HCT116 (cell line): ENCODE measurements around the gene MYH7. TPM values are rescaled to one million over a fixed set of nuclear protein-coding genes. Genes with fewer than 3 reads are reported as not detected.

Source experiments
- ATAC-seq: fragments of 200-7000 bp; cut with Tn5 transposase; 2 replicates; pipeline ENCODE4 v1.9.1; 2020; ENCODE audit warnings: mild to moderate bottlenecking, moderate library complexity
- BruUV-seq: library from RNA; stranded (reverse); fragments of 400-500 nt; replicated peaks from 2 replicates; lab custom pipeline; 2021; lab: Mats Ljungman, UMichigan
- CTCF ChIA-PET: fragments of 300-600 bp; sonication (Branson Sonifier 250); formaldehyde crosslinking; loops from one replicate; lab custom pipeline; 2021; ENCODE audit warnings: antibody characterized with exemption; lab: Charles Lee
- POLR2A ChIA-PET: fragments of 300-600, 350-600 bp; sonication (Branson Sonifier 250); formaldehyde crosslinking; loops from one replicate; lab custom pipeline; 2021; ENCODE audit warnings: antibody characterized with exemption; lab: Charles Lee
- RAD21 ChIA-PET, 2 experiments: fragments of 300-600 bp; sonication (Branson Sonifier 250); formaldehyde crosslinking; loops; one replicate each; lab custom pipeline; 2023; ENCODE audit warnings: low total read pairs in 2 of 2; ENCODE audit not compliant: uncharacterized antibody in 2 of 2, unreplicated experiment in 2 of 2, low non-redundant PET in 1 of 2; lab: Charles Lee
- DNase-seq: peaks from one replicate; pipeline ENCODE4 v3.0.0-alpha.2; 2010; ENCODE audit warnings: low read depth, low spot score
- H2AFZ ChIP-seq: fragments of 200-600 bp; shearing (Covaris generic), sonication (generic); 2 replicates; pipeline ENCODE4 v1.6.1; 2017; ENCODE audit warnings: low read depth, mixed run types, mixed read lengths, antibody characterized with exemption, low read length; ENCODE audit not compliant: poor library complexity, severe bottlenecking
- H3K27ac ChIP-seq: 2 replicates; pipeline ENCODE4 v1.5.1; 2012; ENCODE audit warnings: low read depth, low read length
- H3K27me3 ChIP-seq: fragments of 200-600 bp; sonication (generic); 2 replicates; pipeline ENCODE4 v1.6.1; 2016; ENCODE audit warnings: mixed run types, low read length, mixed read lengths; ENCODE audit not compliant: insufficient read depth
- H3K36me3 ChIP-seq, 2 experiments: fragments of 200-500 bp in 1 of 2; fragments of 200-600 bp in 1 of 2; sonication (Bioruptor generic) in 1 of 2; sonication (generic) in 1 of 2; 2 replicates each; pipeline versions ENCODE4 v1.5.1 to v1.6.1; 2014 to 2016; ENCODE audit warnings: low read length in 2 of 2, inconsistent platforms in 1 of 2, mixed read lengths in 1 of 2, mixed run types in 1 of 2; ENCODE audit not compliant: insufficient read depth in 2 of 2, control insufficient read depth in 1 of 2
- H3K4me1 ChIP-seq, 2 experiments: fragments of 200-600 bp in 1 of 2; sonication (generic) in 1 of 2; 2 replicates each; pipeline versions ENCODE4 v1.5.1 to v1.6.1; 2012 to 2017; ENCODE audit warnings: low read length in 2 of 2, inconsistent platforms in 1 of 2, mild to moderate bottlenecking in 1 of 2, mixed read lengths in 1 of 2, mixed run types in 1 of 2, moderate library complexity in 1 of 2; ENCODE audit not compliant: insufficient read depth in 2 of 2, control insufficient read depth in 1 of 2
- H3K4me2 ChIP-seq: fragments of 200-600 bp; sonication (generic); 2 replicates; pipeline ENCODE4 v1.6.1; 2017; ENCODE audit warnings: mixed run types, low read length, mixed read lengths
- H3K4me3 ChIP-seq, 2 experiments: fragments of 200-600 bp in 1 of 2; sonication (generic) in 1 of 2; replicated peaks in 1 of 2; 2 replicates each; pipeline ENCODE4 v1.5.1; 2011 to 2016; ENCODE audit warnings: low read length in 2 of 2, control low read depth in 1 of 2, low read depth in 1 of 2, mild to moderate bottlenecking in 1 of 2, mixed read lengths in 1 of 2, mixed run types in 1 of 2
- H3K79me2 ChIP-seq: fragments of 200-600 bp; sonication (generic); 2 replicates; pipeline ENCODE4 v1.6.1; 2017; ENCODE audit warnings: mild to moderate bottlenecking, mixed run types, low read length, moderate library complexity, mixed read lengths; ENCODE audit not compliant: insufficient read depth
- H3K9ac ChIP-seq: fragments of 200-600 bp; sonication (generic); 2 replicates; pipeline ENCODE4 v1.6.1; 2016; ENCODE audit warnings: low read length, mixed read lengths
- H3K9me2 ChIP-seq: fragments of 200-600 bp; sonication (generic), shearing (Covaris generic); 2 replicates; pipeline ENCODE4 v1.6.1; 2017; ENCODE audit warnings: mixed run types, mild to moderate bottlenecking, moderate library complexity; ENCODE audit not compliant: insufficient read depth
- H3K9me3 ChIP-seq, 2 experiments: fragments of 200-500 bp in 1 of 2; fragments of 200-600 bp in 1 of 2; sonication (Bioruptor generic) in 1 of 2; sonication (generic) in 1 of 2; 2 replicates each; pipeline ENCODE4 v1.6.1; 2014 to 2017; ENCODE audit warnings: low read length in 2 of 2, mixed read lengths in 2 of 2, inconsistent platforms in 1 of 2, low read depth in 1 of 2, mild to moderate bottlenecking in 1 of 2, mixed run types in 1 of 2, moderate library complexity in 1 of 2; ENCODE audit not compliant: control insufficient read depth in 1 of 2, insufficient read depth in 1 of 2
- H4K20me1 ChIP-seq: fragments of 200-600 bp; sonication (generic), shearing (Covaris generic); 2 replicates; pipeline ENCODE4 v1.6.1; 2017; ENCODE audit warnings: mixed run types, mild to moderate bottlenecking, moderate library complexity; ENCODE audit not compliant: insufficient read depth
- ATF3 ChIP-seq: IDR thresholded peaks from 2 replicates; pipeline ENCODE4 v1.6.1; 2012
- EGR1 ChIP-seq: IDR thresholded peaks from 2 replicates; pipeline ENCODE4 v1.6.1; 2012; ENCODE audit warnings: low read depth
- ZBTB33 ChIP-seq: IDR thresholded peaks from 2 replicates; pipeline ENCODE4 v1.6.1; 2011; ENCODE audit warnings: mild to moderate bottlenecking, low read length, moderate library complexity; ENCODE audit not compliant: insufficient replicate concordance; ENCODE audit errors: extremely low read depth
- ZFX ChIP-seq: fragments of 450-650 bp; IDR thresholded peaks from 2 replicates; pipeline ENCODE4 v1.6.1; 2017
- ZNF274 ChIP-seq: fragments of 200-500 bp; sonication (Bioruptor generic); IDR thresholded peaks from 2 replicates; pipeline ENCODE4 v1.6.1; 2014; ENCODE audit warnings: mild to moderate bottlenecking, low read depth, low read length, inconsistent platforms
- intact Hi-C: fragments of 100-400 bp; cut with micrococcal nuclease; formaldehyde crosslinking; loops from 2 replicates; pipeline ENCODE4 v1.10.0; 2022
- total RNA-seq: library from RNA; stranded (reverse); gene quantifications from one replicate; pipeline ENCODE4 v1.2.1, GENCODE V29; 2021; ENCODE audit not compliant: unreplicated experiment

Gene MYH7
- total RNA-seq, 1 experiment from 2014 or later = not detected

- DNase-seq = no peak
- Histone ChIP-seq H3K27me3 (peaks cover 10% of the 10 kb centered on the region), H2AFZ (no peak overlapping the region), H3K4me1 (no peaks in the 10 kb centered on the region), H3K4me3 (no peak overlapping the region), H3K36me3 (no peaks in the 10 kb centered on the region), H3K9ac (no peak overlapping the region), H4K20me1 (no peaks in the 10 kb centered on the region), H3K9me3 (no peaks in the 10 kb centered on the region), H3K9me2 (no peaks in the 10 kb centered on the region), H3K4me2 (no peak overlapping the region), H3K79me2 (no peaks in the 10 kb centered on the region), H3K27ac (no peak overlapping the region)
- no TSS peak for BruUV-seq
- TF ChIP-seq ZBTB33 (no peak), ZNF274 (no peak), EGR1 (no peak), ZFX (no peak), ATF3 (no peak)
- intact Hi-C loops = no loop called here
- ChIA-PET RAD21 (no interaction called here), POLR2A (no interaction called here), CTCF (no interaction called here)
- ATAC-seq = no peak
Observed at GRCh38 chr14:23436327-23437132, 1.1 kb upstream of the MYH7 start.
